MM.1S (cell line): ENCODE results near the gene NDUFA8.

Experiments
- EZH2 ChIP-seq: fragments of 300-600 bp; sonication (generic); optimal IDR thresholded peaks from 2 replicates; pipeline ENCODE3; 2017; ENCODE audit warnings: low read depth, mild to moderate bottlenecking, antibody characterized with exemption, low read length, mixed read lengths
- EZH2phosphoT487 ChIP-seq: fragments of 300-600 bp; sonication (generic); IDR thresholded peaks from 2 replicates; pipeline ENCODE4 v1.6.1; 2018; ENCODE audit warnings: antibody characterized with exemption, low read length
- TF ChIP-seq, protein P1 (sequence below): fragments of 300-600 bp; sonication (generic); IDR thresholded peaks from 2 replicates; pipeline ENCODE4 v1.5.1; 2016; ENCODE audit warnings: antibody characterized with exemption, low read length, mixed read lengths

DNA sequence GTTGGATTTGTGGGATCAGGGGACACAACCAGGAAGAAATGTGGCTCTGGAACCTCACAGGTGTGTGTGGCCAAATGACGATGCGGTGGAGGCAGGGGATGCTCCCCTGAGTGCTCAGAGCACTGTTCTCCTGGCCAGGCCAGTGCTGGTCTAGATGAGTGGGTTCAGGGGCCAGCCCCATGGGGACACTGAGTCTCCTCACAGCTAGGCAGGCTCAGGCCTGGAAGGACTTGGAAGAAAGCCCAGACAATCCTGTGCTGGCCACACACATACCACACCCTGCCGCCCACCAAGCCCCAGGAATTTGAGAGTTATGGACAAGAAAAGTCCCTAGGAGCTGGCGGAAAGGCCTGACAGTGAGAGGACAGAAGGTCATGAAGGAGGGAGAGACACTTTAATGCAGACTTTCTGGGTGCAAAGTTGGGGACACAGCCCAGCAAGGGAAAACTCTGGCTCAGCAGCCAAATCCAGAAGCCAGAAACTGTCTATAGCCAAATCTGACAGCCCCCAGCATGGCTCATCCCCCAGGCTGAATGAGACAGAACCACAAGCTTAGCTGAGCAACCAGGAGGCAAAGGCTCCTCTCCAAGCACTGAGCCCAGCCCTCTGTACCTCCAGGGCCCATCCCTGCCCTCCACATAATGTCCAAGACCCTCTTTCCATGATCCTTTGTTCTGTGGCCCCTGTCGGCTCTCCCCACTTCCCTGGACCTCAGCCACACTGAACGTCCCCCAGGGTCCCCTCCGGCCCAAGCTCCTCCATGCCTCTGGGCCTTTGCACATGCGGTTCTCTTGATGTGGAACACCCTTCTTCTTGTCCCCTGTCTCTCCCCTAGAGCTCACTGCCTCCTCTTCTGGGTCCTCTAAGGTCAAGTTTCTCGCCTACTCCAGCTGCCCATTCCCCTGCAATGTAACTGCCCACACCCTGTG, 46.8 kb upstream of the NDUFA8 start:
- TF ChIP-seq, protein P1, sequence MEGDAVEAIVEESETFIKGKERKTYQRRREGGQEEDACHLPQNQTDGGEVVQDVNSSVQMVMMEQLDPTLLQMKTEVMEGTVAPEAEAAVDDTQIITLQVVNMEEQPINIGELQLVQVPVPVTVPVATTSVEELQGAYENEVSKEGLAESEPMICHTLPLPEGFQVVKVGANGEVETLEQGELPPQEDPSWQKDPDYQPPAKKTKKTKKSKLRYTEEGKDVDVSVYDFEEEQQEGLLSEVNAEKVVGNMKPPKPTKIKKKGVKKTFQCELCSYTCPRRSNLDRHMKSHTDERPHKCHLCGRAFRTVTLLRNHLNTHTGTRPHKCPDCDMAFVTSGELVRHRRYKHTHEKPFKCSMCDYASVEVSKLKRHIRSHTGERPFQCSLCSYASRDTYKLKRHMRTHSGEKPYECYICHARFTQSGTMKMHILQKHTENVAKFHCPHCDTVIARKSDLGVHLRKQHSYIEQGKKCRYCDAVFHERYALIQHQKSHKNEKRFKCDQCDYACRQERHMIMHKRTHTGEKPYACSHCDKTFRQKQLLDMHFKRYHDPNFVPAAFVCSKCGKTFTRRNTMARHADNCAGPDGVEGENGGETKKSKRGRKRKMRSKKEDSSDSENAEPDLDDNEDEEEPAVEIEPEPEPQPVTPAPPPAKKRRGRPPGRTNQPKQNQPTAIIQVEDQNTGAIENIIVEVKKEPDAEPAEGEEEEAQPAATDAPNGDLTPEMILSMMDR, result no peak
- TF ChIP-seq EZH2 (no peak), EZH2phosphoT487 (no peak)
